IPS DF 4.7 (cell line): Measurements from ENCODE around the gene CC2D1A.
A peak's percentile ranks its signal among the peaks of the same experiment; 100 is the strongest.

Experiments
- DNase-seq: peaks from one replicate; pipeline ENCODE4 v3.0.0-alpha.2; 2013; ENCODE audit warnings: low spot score; ENCODE audit errors: extremely low read depth

Gene CC2D1A

DNA sequence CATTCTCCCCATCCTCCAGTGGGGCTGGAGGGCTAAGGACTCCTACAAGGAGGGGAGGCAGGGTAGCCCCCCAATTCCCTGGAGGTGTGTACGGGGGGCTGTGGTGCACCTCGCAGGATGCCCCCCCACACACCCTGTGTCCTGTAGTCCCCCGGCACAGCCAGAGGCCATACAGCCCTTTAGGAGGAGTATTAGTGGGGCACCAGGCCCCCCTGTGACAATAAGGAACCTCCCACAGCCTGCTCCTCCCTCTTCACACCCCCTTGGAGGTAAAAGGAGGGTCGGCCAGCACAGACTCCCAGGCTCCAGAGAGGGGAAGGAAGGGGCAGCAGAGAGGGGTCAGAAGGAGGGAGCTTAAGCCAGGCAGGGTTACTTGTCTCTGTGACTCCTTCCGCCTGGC lies 29.2 kb upstream of the CC2D1A start, which contains the start of gene NANOS3:
Gene NANOS3 (plus strand): TSS at position 301 of the 400 bp plus-strand sequence. CDS start 115 bp downstream, outside the sequence.
- DNase-seq, result no peak

DNA sequence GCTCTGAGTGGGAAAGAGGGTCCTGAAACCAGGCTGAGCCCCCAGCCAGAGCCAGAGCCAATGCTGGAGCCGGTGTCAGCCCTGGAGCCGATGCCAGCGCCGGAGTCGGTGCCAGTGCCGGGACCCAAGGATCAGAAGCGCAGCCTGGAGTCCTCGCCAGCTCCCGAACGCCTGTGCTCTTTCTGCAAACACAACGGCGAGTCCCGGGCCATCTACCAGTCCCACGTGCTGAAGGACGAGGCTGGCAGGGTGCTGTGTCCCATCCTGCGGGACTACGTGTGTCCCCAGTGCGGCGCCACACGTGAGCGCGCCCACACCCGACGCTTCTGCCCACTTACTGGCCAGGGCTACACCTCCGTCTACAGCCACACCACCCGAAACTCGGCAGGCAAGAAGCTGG lies 28.7 kb upstream of the CC2D1A start:
- DNase-seq, result no peak

DNA sequence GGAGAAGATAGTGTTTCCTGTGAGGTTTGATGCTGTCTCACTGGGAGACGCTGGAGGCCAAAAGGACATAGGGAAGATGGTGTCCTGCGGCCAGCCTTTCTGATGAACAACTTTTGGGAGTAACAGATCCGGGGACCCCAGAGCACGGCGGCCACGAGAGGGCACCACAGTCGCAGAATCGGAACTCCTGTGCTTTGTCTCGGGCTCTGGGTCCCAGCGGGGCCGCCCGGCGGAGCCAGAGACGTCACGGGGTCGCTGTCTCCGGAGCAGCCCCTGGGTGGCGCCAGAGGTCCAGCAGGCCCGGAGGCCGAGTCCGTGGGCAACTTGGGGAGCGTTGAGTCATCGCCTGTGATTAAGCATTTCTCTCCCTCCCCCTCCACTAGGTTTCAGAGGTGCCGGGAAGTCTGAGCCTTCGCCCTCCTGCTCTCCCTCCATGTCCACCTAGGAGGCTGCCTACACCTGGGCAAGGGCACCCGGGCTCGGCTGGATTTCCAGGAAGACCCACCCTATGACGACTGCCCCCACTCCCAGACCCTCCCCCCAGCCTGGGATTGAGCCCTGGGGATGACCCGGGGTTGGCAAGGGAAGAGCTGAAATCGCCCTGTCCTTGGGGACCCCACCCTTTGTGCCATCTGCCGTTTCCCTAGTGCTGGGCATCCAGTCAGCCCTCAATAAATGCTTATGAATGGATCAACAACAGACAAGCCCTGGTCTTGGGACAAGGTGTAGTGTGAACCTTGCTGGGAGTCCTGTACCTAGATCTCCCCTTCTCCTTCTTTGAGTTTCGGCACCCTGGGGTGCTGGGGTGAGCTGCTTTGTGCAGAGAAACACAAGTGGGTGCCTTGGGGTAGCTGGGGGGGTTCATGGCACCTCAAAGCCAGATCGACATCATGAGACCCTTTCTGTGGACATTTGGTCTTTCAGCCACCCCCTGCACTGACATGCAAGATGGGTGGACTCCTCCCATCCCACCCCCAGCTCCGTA lies 25.6 kb upstream of the CC2D1A start:
- DNase-seq, result peak; percentile 90

DNA sequence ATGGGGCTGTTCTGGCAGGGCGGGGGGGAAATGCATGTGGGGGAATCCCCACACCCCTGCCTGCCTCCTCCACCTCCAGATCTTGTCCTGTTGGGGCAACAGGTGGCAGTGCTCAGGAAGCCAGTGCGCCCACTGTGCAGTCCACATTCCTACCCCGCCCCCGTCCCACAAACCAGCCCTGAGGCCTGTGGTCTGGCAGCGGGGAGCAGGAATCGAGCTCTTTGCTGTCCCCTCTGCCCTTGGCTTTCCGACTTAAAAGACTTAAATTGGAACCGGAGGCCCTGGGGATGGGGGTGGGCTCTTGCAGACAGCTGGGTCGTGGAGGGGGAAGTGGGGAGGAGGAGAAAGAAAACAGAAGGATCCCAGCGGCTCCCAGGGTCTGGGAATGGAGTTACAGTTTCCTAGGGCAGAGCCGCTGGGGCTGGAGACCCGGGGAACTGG lies 24.7 kb upstream of the CC2D1A start:
- no peak for DNase-seq

DNA sequence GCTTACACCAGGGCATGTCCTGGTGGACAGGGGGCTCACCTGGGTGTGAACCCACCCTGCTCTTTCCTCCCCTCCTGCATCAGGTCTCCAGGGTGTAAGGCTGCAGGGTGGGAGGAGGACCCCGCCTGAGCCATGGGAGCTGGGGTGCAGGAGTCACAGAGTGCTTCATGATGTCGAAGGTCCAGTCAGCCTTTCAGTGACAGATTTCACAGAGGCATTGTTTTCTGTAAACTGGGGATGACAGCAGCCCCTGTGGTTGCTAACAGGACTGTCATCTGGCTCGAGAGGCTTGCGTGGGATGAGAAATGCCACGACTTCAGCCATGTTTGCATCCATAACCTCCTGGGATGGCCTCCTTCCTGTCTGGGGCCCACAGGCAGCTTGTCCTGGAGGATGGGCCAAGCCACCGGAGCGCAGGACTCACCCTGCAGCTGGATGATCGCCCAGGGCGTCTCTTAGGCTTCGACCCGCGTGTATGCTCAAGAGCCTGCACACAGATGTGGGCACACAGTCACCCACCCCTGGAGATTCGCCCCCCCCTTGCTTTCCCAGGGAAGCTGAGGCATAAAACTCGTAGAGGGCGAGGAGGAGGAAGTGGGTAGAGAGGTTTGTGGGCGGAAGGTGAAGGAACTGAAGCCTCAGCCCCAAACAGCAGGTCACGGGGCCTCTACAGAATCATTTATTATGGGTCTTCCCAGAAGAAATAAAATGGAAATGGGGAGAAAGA lies 24.1 kb upstream of the CC2D1A start:
- no peak for DNase-seq

DNA sequence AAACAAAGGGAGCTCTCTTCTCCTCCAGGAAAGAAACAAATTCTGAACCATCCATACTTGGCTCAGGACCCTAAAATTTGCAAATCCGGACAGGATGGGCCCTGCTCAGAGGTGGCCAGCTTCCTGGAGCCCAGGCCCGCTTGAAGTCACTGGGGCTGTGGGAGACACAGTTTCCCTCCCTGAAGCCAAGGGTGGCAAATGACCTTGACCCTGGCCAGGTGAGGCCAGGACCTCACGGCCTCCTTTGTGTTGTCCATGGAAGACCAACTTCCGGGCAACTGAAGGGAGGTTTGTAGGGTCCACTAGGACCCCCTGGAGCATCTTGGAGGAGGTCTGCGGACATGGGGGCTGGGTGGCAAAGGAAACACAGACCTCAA lies 23.6 kb upstream of the CC2D1A start:
- no peak for DNase-seq

DNA sequence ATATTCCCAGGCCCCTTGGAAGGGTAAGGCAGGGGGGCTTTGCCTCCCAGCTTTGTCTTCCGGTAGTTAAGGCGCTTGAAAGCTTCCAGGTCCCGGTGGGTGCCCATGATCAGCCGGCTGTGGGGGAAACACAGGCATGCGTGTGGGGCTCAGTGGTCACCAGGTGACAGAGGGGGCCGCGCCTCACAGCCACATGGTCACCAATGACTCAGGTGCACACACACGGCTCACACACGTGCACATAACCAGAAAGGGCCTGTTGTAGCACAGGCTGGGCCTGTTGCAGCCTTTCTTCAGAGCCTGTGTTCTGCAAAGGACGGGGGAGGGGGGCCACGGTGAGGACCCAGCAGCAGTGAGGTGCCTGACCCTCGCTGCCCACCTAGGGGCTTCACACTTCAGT lies 23.2 kb upstream of the CC2D1A start:
- DNase-seq, result no peak

DNA sequence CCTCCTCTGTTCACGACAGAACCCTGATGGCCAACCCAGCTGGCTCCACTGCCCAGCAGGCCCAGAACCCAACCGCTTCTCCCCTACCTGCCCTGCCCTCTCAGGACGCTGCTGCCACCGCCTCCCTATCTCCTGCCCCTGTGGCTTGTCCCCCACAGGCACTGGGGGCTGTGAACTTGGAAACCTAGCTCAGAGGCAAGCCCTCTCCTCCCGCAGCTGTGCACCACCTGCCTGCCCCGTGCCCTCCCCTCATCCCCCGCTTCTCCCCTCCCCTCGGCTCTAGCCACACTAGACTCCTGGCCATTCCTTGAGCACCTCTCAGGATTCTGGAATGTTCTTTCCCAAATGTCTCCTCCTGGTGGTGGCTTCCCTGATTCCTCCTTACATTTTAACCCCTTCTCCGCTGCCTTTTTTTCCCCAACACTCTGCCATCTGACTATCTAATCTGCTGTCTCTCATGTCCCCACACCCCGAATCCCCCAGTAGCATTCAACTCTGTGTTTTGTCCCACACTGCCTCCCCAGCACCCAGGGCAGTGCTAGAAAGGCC lies 22.4 kb upstream of the CC2D1A start:
- no peak for DNase-seq

DNA sequence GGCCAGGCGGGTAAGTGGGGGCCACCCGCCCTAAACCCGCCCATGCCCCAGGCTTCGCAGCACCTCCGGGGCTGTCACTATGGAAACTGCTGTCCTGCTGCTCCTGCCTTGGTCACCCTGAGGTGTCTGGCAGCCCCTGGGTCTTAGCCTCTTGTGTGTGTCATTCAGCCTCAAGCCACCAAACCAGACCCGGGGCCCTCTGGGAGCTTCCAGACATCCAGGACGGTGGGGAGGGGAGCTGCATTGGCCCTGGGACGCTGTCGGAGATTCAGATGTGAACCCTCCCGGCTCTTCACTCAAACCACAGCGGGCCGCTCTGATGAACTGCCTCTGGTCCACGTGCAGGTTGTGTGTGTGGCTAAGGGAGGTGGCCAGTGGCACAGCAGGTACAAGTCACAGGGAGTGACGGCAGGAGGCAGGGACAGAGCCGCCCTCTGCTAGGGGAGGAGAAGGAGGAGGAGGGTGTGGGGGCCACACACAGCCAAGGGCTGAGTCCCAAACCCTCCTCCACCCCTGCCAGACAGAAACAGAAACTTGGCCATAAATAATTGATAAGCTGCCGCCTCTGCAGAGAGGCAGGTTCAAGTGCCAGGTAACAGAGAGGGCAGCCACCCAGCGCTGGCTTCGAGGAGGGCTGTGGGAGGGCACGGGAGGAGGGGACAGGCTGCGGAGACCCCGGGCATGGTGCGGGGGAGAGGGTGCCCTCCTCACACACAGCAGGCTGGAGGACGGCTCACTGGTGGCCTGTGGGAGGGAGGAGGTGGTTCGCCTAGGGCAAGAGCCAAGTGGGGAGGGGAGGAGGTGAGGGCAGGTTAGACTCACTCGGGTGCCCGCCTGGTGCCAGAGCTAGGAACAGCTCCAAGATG lies 21.0 kb upstream of the CC2D1A start:
- no peak for DNase-seq

DNA sequence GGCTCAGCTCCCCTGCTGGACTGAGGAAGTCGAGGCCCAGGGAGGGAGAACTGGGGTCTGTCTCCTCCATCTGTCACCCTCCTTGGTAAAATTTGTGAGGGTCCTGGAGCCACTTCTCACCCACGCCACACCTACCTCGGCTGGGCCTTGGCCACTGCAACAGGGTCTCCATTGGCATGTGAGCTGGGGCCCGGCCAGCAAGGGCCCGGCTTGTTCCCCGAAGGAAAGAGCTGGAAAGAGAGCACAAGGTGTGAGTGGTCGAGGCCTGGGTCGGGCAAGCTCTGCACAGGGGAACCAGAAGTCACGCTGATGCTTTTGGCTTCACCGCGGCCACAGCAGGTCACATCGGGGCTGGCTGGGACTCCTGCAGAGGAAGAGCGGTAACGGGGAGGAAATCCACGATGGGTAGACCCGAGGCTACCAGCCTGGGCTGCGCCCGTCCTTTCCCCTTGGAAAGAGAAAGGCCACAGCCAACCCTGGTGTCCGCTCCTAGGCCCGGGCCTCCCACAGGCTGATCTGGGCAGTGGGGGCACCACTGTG lies 20.1 kb upstream of the CC2D1A start:
- DNase-seq, result no peak

DNA sequence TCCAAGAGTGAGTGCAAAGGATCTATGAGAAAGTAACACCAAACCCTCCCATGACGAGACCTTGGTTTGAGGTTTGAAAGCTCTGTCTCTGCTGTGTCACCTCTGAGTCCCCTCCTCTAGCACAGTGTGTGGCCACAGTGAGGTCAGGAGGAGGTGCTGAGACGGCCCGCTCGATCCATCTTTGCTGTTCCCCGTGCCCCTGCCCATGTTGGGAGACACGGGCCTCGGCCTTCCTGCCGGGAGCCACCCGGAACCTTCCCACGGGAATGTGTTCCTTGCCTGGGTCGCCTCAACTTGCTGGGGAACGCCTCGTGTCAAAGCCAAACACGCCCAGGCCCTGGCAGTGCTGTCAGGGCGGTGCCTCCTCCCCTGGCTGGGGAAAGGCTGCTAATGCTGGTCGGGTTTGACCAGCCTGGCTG lies 19.0 kb upstream of the CC2D1A start:
- DNase-seq, result no peak

DNA sequence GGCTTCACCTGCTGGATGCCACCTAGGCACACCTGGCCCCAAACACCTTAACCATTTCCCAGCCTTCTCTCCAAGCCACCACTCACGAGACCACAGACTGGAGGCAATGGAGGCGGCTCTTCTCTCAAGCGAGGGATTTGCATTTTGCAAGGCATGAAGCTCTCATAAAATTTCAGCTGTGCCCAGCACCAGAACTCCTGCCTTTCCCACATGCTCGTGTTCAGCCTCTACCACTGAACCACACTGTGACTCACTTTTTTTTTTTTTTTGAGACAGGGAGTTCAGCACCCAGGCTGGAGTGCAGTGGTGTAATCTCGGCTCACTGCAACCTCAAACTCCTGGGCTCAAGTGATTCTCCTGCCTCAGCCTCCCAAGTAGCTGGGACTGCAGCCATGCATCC lies 18.5 kb upstream of the CC2D1A start:
- no peak for DNase-seq

DNA sequence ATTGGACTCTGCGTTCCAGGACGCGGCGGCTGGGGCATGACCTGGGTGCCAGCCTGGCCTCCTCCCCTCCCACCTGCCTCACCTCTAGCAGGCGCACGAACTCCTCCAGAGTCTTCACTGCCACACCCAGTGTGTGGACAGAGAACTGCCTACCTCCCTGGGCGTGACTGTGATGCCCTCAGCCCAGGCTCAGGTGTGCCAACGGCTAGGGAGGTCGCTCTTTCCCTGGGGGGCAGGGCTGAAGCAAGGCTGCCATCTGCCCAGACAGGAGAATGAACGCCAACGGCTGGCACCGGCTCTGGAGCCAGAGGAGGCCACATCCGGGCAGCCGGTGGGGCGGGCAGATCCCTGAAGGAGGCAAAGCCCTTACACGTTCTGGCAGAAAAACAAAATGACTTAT lies 17.7 kb upstream of the CC2D1A start:
- no peak for DNase-seq

DNA sequence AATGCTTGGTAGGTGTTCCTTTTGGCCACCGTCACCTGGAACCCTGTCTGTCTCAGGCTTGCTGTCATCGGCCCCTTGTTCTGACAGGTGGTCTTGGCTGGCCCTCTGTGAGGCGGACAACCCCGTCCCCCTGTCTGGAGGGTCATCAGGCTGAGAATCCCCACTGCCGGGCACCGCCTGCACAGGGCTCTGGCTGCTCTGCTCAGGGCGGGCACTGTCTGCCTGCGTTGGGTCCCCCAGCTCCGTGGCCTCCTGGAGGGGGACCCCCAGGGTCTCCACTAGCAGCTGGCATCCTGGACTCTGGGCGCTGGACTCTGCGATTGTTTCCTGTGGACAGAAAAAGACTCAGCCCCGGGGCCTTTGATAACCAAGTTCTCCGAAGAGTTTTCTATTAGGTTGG lies 15.9 kb upstream of the CC2D1A start:
- DNase-seq, result no peak

DNA sequence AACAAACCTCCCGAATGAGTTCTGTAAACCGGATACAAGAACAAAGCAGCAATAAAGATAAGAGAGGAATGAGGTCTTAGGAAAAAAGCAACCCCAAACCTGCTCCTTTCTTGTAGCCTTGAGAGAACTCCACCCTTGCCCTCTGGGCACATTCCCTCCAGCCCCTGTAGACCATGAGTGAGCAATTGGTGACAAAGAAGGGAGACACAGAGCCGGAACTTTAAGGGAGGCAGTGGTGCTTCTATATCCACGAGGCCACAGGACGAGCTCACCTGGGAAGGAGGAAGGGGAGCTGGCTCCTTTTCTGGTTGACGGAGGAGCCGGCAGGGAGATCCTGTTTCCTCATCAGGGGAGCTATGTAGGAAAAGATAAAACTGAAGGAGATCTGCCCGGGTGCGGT lies 13.1 kb upstream of the CC2D1A start:
- DNase-seq, result no peak

DNA sequence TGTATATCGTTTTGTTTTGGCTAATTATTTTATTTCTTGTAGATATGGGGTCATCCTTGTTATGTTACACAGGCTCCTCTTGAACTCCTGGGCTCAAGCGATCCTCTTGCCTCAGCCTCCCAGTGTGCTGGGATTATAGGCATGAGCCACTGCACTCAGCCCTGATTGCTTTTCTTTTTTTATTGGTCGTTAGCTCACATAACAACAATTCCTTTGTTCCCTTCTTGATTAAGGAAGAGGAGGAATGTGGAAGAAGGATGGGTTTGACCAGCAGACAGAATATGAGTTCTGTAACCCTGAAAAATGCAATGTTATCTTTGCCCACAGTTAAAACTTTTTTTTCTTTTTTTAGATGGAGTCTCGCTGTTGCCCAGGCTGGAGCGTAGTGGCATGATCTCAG lies 11.4 kb upstream of the CC2D1A start:
- no peak for DNase-seq

DNA sequence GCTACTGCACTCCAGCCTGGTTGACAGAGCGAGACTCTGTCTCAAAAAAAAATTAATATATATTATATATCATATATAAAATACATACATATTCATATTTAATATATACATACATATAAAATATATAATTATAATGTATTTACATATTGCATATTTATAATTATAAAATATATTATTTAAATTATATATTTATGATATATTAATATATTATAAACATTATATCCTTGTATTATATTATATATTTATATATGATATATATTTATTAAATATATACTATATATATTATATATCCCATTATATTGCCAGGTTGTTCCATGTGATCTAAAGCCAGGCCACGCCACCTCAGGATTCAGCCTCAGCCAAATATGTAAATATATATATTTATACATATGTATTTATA lies 9.8 kb upstream of the CC2D1A start:
- no peak for DNase-seq

DNA sequence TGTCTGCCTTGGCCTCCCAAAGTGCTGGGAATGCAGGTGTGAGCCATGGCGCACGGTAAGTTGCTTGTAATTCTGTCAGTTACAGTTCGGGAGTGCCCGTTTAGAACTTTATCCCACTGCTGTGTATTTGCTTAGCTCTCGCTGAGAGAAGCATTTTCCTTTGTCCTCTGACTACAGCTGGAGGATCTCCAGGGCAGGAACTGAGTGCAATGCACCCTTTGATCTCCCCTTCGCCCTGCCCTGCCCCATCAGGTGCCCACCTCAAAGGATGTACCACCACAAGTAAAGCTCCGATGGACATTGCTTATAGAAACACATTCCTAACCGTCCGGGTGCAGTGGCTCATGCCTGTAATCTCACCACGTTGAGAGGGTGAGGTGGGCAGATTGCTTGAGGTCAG lies 6.6 kb upstream of the CC2D1A start:
- no peak for DNase-seq

DNA sequence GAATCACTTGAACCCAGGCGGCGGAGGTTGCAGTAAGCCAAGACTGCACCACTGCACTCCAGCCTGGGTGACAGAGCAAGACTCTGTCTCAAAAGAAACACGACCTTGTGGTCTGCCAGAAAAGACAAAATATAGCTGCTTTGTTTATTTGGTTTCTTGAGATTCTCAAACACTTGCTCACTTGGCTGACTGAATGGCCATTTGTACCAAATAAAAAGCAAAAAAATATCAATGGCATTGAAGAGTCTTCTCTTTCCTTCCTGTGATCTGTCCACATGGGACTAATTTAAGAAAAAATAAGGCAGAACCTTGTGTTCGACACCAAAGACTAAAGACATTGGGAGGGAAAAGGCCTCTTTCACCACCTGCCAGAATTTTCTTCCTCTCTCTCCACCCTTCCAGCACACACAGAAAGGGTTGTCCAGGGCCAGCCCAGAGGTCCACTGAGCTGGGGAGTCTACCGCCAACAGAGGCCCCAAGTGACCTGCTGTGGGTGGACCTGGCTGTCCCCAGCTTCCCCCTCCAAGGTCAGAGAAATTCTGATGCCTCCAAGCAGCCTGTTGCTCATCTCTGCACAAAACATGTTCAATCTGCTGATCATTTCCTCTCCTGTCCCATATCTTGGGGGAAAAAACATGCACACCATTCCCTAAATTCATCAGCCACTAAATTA lies 6.0 kb upstream of the CC2D1A start:
- no peak for DNase-seq

DNA sequence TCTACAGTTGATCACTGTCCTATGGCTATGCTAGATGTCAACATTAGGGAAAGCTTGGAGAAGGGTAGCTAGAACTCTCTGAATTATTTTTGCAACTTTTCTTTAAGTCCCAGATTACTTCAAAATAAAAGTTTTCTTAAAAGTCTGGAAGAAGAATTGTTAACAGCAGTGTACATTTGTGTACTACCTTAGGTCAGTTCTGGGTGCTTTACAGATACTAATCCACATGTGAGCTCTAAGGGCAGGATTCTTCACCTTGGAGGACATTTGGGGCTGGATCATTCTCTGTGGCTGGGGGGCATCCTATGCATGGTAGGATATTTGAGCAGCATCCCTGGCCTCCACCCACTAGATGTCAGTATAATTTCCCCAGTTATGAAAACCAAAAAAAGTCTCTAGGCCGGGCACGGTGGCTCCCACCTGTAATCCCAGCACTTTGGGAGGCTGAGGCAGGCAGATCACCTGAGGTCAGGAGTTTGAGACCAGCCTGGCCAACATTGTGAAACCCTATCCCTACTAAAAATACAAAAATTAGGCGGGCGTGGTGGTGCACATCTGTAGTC lies 2.9 kb upstream of the CC2D1A start:
- no peak for DNase-seq
